Smooth muscle cell (in vitro differentiated cells): ENCODE results near the gene MRPL12. TPM values are rescaled to one million over a fixed set of nuclear protein-coding genes. Genes with fewer than 3 reads are reported as not detected.

ENCODE experiments used
- DNase-seq: peaks from one replicate; lab custom pipeline; 2025; ENCODE audit not compliant: unreplicated experiment; lab: John Stamatoyannopoulos, UW
- H2AFZ ChIP-seq: fragments of 200-600 bp; sonication (generic); 2 replicates; pipeline ENCODE4 v1.6.0; 2016; ENCODE audit warnings: antibody characterized with exemption, low read depth, mild to moderate bottlenecking
- H3F3A ChIP-seq: fragments of 200-600 bp; sonication (generic); 2 replicates; pipeline ENCODE4 v1.6.0; 2017; ENCODE audit warnings: antibody characterized with exemption, low read depth
- H3K27ac ChIP-seq: fragments of 200-600 bp; sonication (generic); 2 replicates; pipeline ENCODE4 v1.5.1; 2016; ENCODE audit warnings: low read depth, mild to moderate bottlenecking
- H3K27me3 ChIP-seq: fragments of 200-600 bp; sonication (generic); 2 replicates; pipeline ENCODE4 v1.6.1; 2016; ENCODE audit warnings: low read depth, mild to moderate bottlenecking
- H3K36me3 ChIP-seq: fragments of 200-600 bp; sonication (generic); 2 replicates; pipeline ENCODE4 v1.5.1; 2016; ENCODE audit warnings: low read depth
- H3K4me1 ChIP-seq: fragments of 200-600 bp; sonication (generic); 2 replicates; pipeline ENCODE4 v1.5.1; 2016; ENCODE audit warnings: low read depth
- H3K4me2 ChIP-seq: fragments of 200-600 bp; sonication (generic); 2 replicates; pipeline ENCODE4 v1.6.0; 2016; ENCODE audit warnings: mild to moderate bottlenecking
- H3K4me3 ChIP-seq: fragments of 200-600 bp; sonication (generic); 2 replicates; pipeline ENCODE4 v1.5.1; 2016; ENCODE audit warnings: mild to moderate bottlenecking
- H3K79me2 ChIP-seq: fragments of 200-600 bp; sonication (generic); 2 replicates; pipeline ENCODE4 v1.6.0; 2016; ENCODE audit warnings: low read depth, mild to moderate bottlenecking
- H3K9ac ChIP-seq: fragments of 200-600 bp; sonication (generic); 2 replicates; pipeline ENCODE4 v1.6.0; 2016; ENCODE audit warnings: low read depth
- H3K9me3 ChIP-seq: fragments of 200-600 bp; sonication (generic); replicated peaks from 2 replicates; pipeline ENCODE4 v1.5.1; 2016; ENCODE audit warnings: low read depth
- H4K20me1 ChIP-seq: fragments of 200-600 bp; sonication (generic); 2 replicates; pipeline ENCODE4 v1.6.0; 2016; ENCODE audit warnings: low read depth
- WGBS: methylation state at CpG from one replicate; pipeline ENCODE4 v1.1.7; 2016; ENCODE audit warnings: low lambda C conversion rate; 5-methylcytosine and 5-hydroxymethylcytosine counted together
- polyA plus RNA-seq: library from polyadenylated mRNA; unstranded; fragments of >200 nt; fragmentation: Nextera tagmentation; extraction: Ambion mirVana; gene quantifications from 2 replicates; pipeline ENCODE4 v1.2.1, GENCODE V29; 2016
- total RNA-seq: library from RNA; depleted of rRNA; stranded (reverse); fragments of >200 nt; gene quantifications from 2 replicates; pipeline ENCODE4 v1.2.3, GENCODE V29; 2014
- TF ChIP-seq, protein P1 (sequence below): fragments of 200-600 bp; sonication (generic); IDR thresholded peaks from 2 replicates; pipeline ENCODE4 v1.5.1; 2017; ENCODE audit warnings: borderline replicate concordance, mild to moderate bottlenecking, antibody characterized with exemption; ENCODE audit not compliant: insufficient read depth, poor library complexity, severe bottlenecking

The MRPL12 gene
- total and polyA plus RNA-seq, 2 experiments from 2014 or later: 22.2 to 83.6 TPM

DNA sequence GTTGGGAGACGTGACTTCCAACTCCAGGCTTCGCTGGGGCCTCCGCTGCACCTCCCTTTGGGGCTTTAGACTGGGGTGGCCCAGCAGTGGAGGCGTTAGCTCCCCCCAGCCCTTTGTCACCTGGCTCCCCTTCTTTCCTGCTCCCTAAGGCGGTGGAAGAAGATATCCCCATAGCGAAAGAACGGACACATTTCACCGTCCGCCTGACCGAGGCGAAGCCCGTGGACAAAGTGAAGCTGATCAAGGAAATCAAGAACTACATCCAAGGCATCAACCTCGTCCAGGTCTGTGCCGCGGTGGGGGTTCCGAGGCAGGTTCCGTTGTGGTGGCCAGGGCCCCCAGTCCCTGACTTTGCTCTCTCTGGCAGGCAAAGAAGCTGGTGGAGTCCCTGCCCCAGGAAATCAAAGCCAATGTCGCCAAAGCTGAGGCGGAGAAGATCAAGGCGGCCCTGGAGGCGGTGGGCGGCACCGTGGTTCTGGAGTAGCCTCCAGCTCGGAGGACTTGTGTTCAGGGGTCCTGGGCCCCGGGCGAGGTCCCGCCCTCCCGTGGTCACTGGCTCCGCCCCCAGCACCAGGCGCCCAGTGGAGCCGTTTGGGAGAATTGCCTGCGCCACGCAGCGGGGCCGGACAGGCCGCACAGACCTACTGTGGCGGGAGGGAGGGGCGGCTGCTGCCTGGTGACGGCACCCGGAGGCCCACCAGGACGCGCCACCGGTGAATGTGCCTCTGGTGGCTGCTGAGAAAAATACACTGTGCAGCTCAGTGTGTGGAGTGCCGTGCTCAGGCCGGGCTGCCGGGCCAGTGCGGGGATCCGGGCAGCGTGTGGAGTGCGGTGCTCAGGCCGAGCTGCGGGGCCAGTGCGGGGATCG is 3.8 kb downstream of the MRPL12 start:
- peaks cover 6% of the 10 kb centered on the region for H4K20me1 ChIP-seq
- DNase-seq: no peak
- peaks cover 26% of the 10 kb centered on the region for H3K79me2 ChIP-seq
- no peak overlapping the region for H3K27ac ChIP-seq
- H3F3A ChIP-seq: peaks cover 5% of the 10 kb centered on the region
- no peaks in the 10 kb centered on the region for H3K9me3 ChIP-seq
- H3K36me3 ChIP-seq: no peaks in the 10 kb centered on the region
- WGBS: 98% methylated on average over 52 of the region's 54 CpGs
- no peaks in the 10 kb centered on the region for H3K27me3 ChIP-seq
- TF ChIP-seq, protein P1, sequence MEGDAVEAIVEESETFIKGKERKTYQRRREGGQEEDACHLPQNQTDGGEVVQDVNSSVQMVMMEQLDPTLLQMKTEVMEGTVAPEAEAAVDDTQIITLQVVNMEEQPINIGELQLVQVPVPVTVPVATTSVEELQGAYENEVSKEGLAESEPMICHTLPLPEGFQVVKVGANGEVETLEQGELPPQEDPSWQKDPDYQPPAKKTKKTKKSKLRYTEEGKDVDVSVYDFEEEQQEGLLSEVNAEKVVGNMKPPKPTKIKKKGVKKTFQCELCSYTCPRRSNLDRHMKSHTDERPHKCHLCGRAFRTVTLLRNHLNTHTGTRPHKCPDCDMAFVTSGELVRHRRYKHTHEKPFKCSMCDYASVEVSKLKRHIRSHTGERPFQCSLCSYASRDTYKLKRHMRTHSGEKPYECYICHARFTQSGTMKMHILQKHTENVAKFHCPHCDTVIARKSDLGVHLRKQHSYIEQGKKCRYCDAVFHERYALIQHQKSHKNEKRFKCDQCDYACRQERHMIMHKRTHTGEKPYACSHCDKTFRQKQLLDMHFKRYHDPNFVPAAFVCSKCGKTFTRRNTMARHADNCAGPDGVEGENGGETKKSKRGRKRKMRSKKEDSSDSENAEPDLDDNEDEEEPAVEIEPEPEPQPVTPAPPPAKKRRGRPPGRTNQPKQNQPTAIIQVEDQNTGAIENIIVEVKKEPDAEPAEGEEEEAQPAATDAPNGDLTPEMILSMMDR: no peak
- no peak overlapping the region for H2AFZ ChIP-seq
- H3K4me2 ChIP-seq: no peak overlapping the region
- no peak overlapping the region for H3K9ac ChIP-seq
- peaks cover 30% of the 10 kb centered on the region for H3K4me1 ChIP-seq
- H3K4me3 ChIP-seq: no peak overlapping the region

DNA sequence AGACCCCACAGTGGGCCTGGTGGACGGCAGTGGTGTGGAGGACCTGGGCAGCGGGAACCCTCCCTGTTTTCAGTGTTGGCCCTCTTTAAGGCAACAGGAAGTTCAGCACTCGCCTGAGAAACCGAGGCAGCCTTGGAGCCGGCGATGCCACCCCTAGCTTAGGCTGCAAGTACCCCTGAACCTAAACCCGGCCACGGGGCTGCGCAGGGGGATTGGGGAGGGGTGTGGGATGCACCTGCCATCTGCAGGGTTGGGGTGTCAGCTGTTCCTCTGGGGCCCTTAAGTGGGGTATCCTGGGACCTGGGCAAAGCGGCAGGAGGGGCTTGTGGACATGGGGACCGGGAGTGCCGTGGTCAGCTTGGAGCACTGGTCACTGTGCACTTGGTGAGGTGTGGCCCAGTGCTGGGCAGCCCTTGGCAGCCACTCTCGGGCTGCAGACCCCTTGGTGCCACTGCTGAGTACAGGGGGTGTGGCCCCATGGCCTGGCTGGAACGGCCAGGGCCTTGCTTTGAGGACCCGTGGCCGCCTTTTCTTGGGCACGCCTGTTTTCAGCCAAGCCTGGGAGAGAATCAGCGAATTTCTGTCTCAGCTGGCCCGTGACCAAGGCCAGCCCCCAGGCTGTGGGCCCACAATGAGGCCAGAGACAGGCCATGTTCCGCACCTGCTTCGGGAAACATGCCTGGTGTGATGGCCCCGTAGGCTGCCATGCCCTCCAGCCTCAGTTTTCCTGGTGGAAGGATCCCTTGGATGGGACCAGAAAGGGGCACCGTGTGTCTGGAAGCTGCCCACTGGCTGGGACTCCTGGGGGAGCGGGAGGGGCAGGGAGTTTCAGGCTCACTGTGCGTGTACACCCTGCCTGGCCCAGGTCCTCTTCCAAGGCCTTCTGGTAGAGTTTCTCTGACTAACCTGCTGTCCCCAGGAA is 4.8 kb downstream of the MRPL12 start:
- Histone ChIP-seq H3K9ac (no peak overlapping the region), H3K4me2 (no peak overlapping the region), H3K4me1 (peaks cover 27% of the 10 kb centered on the region), H3K79me2 (peaks cover 17% of the 10 kb centered on the region), H2AFZ (no peak overlapping the region), H3K4me3 (no peak overlapping the region), H4K20me1 (no peaks in the 10 kb centered on the region), H3K27me3 (no peaks in the 10 kb centered on the region), H3K36me3 (no peaks in the 10 kb centered on the region), H3K9me3 (no peaks in the 10 kb centered on the region), H3K27ac (no peak overlapping the region), H3F3A (peaks cover 5% of the 10 kb centered on the region)
- TF ChIP-seq, protein P1: no peak
- WGBS: 98% methylated on average over 23 of the region's 25 CpGs
- no peak for DNase-seq

DNA sequence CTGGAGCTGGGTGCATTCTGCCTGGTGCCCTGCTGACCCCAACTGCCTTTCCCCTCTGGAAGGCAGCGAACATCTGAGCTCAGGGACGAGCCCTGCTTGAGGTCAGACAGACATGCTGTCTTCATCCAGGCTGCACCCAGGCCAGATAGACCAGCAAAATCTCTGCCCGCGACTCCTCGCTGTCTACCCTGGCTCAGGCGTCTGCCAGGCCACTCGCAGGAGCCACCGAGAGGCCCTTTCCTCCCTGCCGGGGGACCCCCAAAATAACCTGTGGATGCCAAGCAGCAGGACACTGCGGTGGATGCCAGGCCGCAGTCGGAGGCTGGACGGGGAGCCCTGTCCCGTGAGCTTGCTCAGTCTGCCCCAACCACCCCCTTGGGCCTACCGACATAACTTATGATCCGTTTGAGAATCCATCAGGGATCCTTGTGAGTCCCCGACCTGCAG is 5.6 kb downstream of the MRPL12 start:
- no peak for DNase-seq
- peaks cover 33% of the 10 kb centered on the region for H3K4me1 ChIP-seq
- H3K27ac ChIP-seq: no peak overlapping the region
- H3K36me3 ChIP-seq: no peaks in the 10 kb centered on the region
- H3K9ac ChIP-seq: no peak overlapping the region
- H4K20me1 ChIP-seq: no peaks in the 10 kb centered on the region
- no peak overlapping the region for H3K4me3 ChIP-seq
- no peaks in the 10 kb centered on the region for H3K9me3 ChIP-seq
- WGBS: 96% methylated on average over 17 of the region's 17 CpGs
- peaks cover 11% of the 10 kb centered on the region for H3K79me2 ChIP-seq
- H3K27me3 ChIP-seq: no peaks in the 10 kb centered on the region
- H3F3A ChIP-seq: peaks cover 5% of the 10 kb centered on the region
- TF ChIP-seq, protein P1: no peak
- H2AFZ ChIP-seq: no peak overlapping the region
- H3K4me2 ChIP-seq: no peak overlapping the region
